Skeletal muscle tissue (tissue), 4 donors: ENCODE results near the gene ATOX1. TPM values are rescaled to one million over a fixed set of nuclear protein-coding genes. Genes with fewer than 3 reads are reported as not detected.
"Not testable (repeated sequence)": the region's sequence is repeated elsewhere in the genome, so short reads cannot be mapped to it uniquely, and the experiment has no call there.

ENCODE experiments used
- H3K27ac ChIP-seq: one replicate; pipeline ENCODE4 v1.7.0; 2013; ENCODE audit warnings: mild to moderate bottlenecking, low read depth, low read length, inconsistent platforms
- H3K27me3 ChIP-seq, 3 donors: one replicate each; pipeline ENCODE4 v1.7.0; 2013; ENCODE audit warnings: low read length in 3 of 3; ENCODE audit not compliant: control insufficient read depth in 3 of 3, insufficient read depth in 3 of 3
- H3K36me3 ChIP-seq, 3 donors: one replicate each; pipeline ENCODE4 v1.7.0; 2013; ENCODE audit warnings: low read length in 3 of 3; ENCODE audit not compliant: control insufficient read depth in 3 of 3, insufficient read depth in 3 of 3
- H3K4me1 ChIP-seq, 3 donors: one replicate each; pipeline ENCODE4 v1.7.0; 2013; ENCODE audit warnings: low read length in 3 of 3, mild to moderate bottlenecking in 3 of 3; ENCODE audit not compliant: control insufficient read depth in 3 of 3, insufficient read depth in 3 of 3
- H3K4me3 ChIP-seq, 3 donors: one replicate each; pipeline ENCODE4 v1.7.0; 2013; ENCODE audit warnings: low read length in 3 of 3
- H3K9ac ChIP-seq, 3 donors: one replicate each; pipeline ENCODE4 v1.7.0; 2013; ENCODE audit warnings: low read length in 3 of 3, mild to moderate bottlenecking in 3 of 3, moderate library complexity in 2 of 3, low read depth in 1 of 3
- H3K9me3 ChIP-seq, 3 donors: one replicate each; pipeline ENCODE4 v1.7.0; 2013; ENCODE audit warnings: low read length in 3 of 3; ENCODE audit not compliant: control insufficient read depth in 3 of 3
- total RNA-seq: library from RNA; depleted of rRNA; stranded (reverse); fragments of >200 nt; gene quantifications from one replicate; pipeline ENCODE4 v1.2.3, GENCODE V29; 2014
- donor health status: Osteomylitis.

The ATOX1 gene
- total RNA-seq, 1 donor from 2014 or later: 20.4 TPM

DNA sequence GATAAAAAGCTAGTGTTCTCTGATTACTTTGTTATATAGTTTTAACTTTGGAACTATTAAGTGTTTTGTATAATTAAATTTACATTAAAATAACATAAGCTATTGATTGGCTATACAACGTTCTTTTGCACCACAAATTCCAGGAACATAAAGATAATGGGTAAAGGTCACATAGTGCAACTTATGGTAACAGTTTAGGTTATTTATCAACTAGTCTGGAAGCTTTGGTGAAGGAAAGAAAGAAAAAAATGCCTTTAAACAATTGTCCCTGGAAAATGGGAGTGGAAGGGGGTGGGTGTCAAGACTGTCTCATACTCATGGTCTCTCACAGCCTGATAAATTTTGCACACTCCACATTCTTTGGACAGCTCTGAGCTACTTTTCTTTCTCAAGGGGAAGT, 54.7 kb downstream of the ATOX1 start:
- Histone ChIP-seq H3K9me3 (no peaks in the 10 kb centered on the region), H3K27ac (no peak overlapping the region), H3K9ac (no peak overlapping the region), H3K4me1 (peaks cover 22 to 31% (median 29%) of the 10 kb centered on the region in 3 donors), H3K36me3 (no peaks in the 10 kb centered on the region), H3K27me3 (no peaks in the 10 kb centered on the region), H3K4me3 (no peak overlapping the region)

- Histone ChIP-seq H3K27me3 (no peaks in the 10 kb centered on the region), H3K36me3 (no peaks in the 10 kb centered on the region), H3K4me3 (no peak overlapping the region), H3K27ac (peak overlapping the region; percentile 75), H3K9ac (peak overlapping the region in 1 of 3 donors; percentile 47), H3K4me1 (peaks cover 24 to 32% (median 32%) of the 10 kb centered on the region in 3 donors), H3K9me3 (no peaks in the 10 kb centered on the region)
Observed at GRCh38 chr5:151703227-151703626, 55.2 kb downstream of the ATOX1 start.

- Histone ChIP-seq H3K9me3 (no peaks in the 10 kb centered on the region), H3K9ac (no peak overlapping the region), H3K27me3 (no peaks in the 10 kb centered on the region), H3K4me3 (no peak overlapping the region), H3K27ac (no peak overlapping the region), H3K36me3 (no peaks in the 10 kb centered on the region), H3K4me1 (peaks cover 36 to 47% (median 39%) of the 10 kb centered on the region in 3 donors)
Observed at GRCh38 chr5:151700820-151701219, 57.6 kb downstream of the ATOX1 start.

GRCh38 chr5:151700296-151700695, 58.1 kb downstream of the ATOX1 start:
- Histone ChIP-seq H3K27ac (peak overlapping the region; percentile 83), H3K9ac (no peak overlapping the region)

GRCh38 chr5:151699071-151699901, 59.1 kb downstream of the ATOX1 start:
- H3K27me3 ChIP-seq: no peaks in the 10 kb centered on the region
- H3K4me1 ChIP-seq: peaks cover 37 to 57% (median 39%) of the 10 kb centered on the region in 3 donors
- no peaks in the 10 kb centered on the region for H3K9me3 ChIP-seq
- H3K36me3 ChIP-seq: no peaks in the 10 kb centered on the region
- peak overlapping the region; percentile 83 for H3K27ac ChIP-seq
- peak overlapping the region in 1 of 3 donors; percentile 33 for H3K9ac ChIP-seq
- H3K4me3 ChIP-seq: peak overlapping the region in 1 of 3 donors; percentile 38

More at GRCh38 chr5:151700296-151700695, 58.1 kb downstream of the ATOX1 start:
- Histone ChIP-seq H3K4me3 (no peak overlapping the region), H3K4me1 (peaks cover 36 to 50% (median 39%) of the 10 kb centered on the region in 3 donors), H3K27me3 (no peaks in the 10 kb centered on the region), H3K9me3 (no peaks in the 10 kb centered on the region), H3K36me3 (no peaks in the 10 kb centered on the region)

DNA sequence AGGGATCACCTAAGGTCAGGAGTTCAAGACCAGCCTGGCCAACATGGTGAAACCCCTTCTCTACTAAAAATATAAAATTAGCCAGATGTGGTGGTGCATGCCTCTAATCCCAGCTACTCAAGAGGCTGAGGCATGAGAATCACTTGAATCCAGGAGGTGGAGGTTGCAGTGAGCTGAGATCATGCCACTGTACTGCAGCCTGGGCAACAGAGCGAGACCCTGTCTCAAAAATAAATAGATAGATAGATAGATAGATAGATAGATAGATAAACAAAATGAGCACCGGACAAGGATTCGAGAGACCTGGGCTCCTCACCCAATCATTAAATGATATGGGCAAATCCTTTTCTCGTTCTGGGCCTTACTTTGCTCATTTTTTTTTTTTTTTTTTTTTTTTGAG, 60.4 kb downstream of the ATOX1 start:
- H3K9me3 ChIP-seq, H3K27me3 ChIP-seq, H3K36me3 ChIP-seq, H3K9ac ChIP-seq, H3K4me3 ChIP-seq: not testable (repeated sequence)
- H3K27ac ChIP-seq: peak overlapping the region; percentile 83
- H3K4me1 ChIP-seq: peaks cover 40 to 57% (median 45%) of the 10 kb centered on the region in 3 donors

DNA sequence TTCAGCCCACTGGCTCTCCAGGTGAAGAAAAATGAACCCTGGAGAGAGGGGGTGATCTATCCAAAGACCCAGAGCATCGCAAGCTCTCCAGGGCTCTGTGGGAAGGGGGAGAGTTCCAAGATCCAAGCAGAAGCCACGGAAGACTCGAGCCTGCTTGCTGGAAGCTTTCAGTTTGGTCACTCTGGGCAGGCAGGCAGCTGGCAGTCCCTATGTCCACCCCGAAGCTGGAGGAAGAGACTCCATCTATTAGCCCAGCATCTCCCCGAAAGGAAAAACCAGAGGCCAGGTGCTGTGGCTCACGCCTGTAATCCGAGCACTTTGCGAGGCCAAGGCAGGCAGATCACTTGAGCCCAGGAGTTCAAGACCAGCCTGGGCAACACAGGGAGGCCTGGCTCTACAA, 61.0 kb downstream of the ATOX1 start:
- H3K27ac ChIP-seq: peak overlapping the region; percentile 56
- H3K4me3 ChIP-seq: peak overlapping the region in 1 of 3 donors; percentile 40
- H3K9me3 ChIP-seq: no peaks in the 10 kb centered on the region
- no peaks in the 10 kb centered on the region for H3K36me3 ChIP-seq
- H3K27me3 ChIP-seq: no peaks in the 10 kb centered on the region
- H3K4me1 ChIP-seq: peaks cover 34 to 51% (median 38%) of the 10 kb centered on the region in 3 donors
- peak overlapping the region; percentile 28 to 54 (median 32) for H3K9ac ChIP-seq

GRCh38 chr5:151696470-151697061, 61.9 kb downstream of the ATOX1 start:
- Histone ChIP-seq H3K9ac (peak overlapping the region; percentile 45 to 62 (median 57)), H3K4me1 (peaks cover 28 to 48% (median 32%) of the 10 kb centered on the region in 3 donors), H3K4me3 (peak overlapping the region in 2 of 3 donors; percentile 36 to 41), H3K27me3 (no peaks in the 10 kb centered on the region), H3K9me3 (no peaks in the 10 kb centered on the region), H3K36me3 (no peaks in the 10 kb centered on the region), H3K27ac (peak overlapping the region; percentile 80)

GRCh38 chr5:151695464-151695863, 63.0 kb downstream of the ATOX1 start:
- Histone ChIP-seq H3K27ac (peak overlapping the region; percentile 80), H3K4me3 (no peak overlapping the region), H3K4me1 (peaks cover 28 to 47% (median 32%) of the 10 kb centered on the region in 3 donors), H3K9ac (no peak overlapping the region), H3K36me3 (no peaks in the 10 kb centered on the region), H3K9me3 (no peaks in the 10 kb centered on the region), H3K27me3 (no peaks in the 10 kb centered on the region)

DNA sequence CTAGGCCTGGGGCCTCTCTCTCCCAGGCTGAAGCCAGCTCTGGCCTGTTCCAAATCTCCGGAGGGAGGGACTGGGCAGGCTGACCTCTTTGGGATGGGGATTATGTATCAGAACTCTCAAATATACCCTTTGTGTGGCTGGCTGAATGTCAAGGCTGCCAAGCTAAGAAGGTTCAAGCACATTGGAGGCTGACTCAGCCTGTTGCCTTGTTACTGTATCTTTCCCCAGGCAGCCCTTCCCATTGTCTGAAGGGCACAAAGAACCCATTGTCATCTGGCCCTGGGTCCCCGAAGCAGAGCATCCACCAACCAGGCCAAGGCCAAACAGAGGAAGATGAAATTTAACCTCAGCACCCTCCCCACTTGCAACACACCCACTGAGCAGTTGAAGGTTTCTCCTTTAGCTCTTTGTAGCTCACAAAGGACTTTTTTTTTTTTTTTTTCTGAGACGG, 64.4 kb downstream of the ATOX1 start:
- H3K36me3 ChIP-seq: no peaks in the 10 kb centered on the region
- peaks cover 22 to 38% (median 26%) of the 10 kb centered on the region in 3 donors for H3K4me1 ChIP-seq
- H3K27me3 ChIP-seq: no peaks in the 10 kb centered on the region
- H3K27ac ChIP-seq: peak overlapping the region; percentile 7
- H3K9me3 ChIP-seq: no peaks in the 10 kb centered on the region
- H3K4me3 ChIP-seq: no peak overlapping the region
- no peak overlapping the region for H3K9ac ChIP-seq
